Suprapubic skin (tissue), 3 donors: ENCODE data around the gene IFITM10.

Source experiments
- POLR2AphosphoS5 ChIP-seq, 3 donors: sonication (generic); formaldehyde crosslinking; IDR thresholded peaks; one replicate each; pipeline ENCODE4 v1.6.1; 2017; ENCODE audit warnings: antibody characterized with exemption in 3 of 3
- TF ChIP-seq, protein P1 (sequence below), 2 donors: fragments of 200-600 bp in 1 of 2; fragments of 450-650 bp in 1 of 2; sonication (generic) in 1 of 2; IDR thresholded peaks; one replicate each; pipeline ENCODE4 v1.5.1; 2016 to 2019; ENCODE audit warnings: antibody characterized with exemption in 2 of 2, mild to moderate bottlenecking in 1 of 2, moderate library complexity in 1 of 2

DNA sequence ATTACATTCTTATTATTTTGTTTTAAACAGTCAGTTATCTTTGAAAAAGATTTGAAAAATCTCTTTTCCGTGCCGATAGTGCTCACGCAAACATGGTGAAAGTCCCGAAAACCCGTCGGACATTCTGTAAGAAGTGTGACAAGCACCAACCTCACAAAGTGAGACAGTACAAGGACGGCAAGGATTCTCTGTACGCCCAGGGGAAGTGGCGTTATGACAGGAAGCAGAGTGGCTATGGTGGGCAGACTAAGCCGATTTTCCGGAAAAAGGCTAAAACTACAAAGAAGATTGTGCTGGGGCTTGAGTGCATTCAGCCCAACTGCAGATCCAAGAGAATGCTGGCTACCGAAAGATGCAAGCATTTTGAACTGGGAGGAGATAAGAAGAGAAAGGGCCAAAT lies 42.1 kb upstream of the IFITM10 start:
- TF ChIP-seq, protein P1, sequence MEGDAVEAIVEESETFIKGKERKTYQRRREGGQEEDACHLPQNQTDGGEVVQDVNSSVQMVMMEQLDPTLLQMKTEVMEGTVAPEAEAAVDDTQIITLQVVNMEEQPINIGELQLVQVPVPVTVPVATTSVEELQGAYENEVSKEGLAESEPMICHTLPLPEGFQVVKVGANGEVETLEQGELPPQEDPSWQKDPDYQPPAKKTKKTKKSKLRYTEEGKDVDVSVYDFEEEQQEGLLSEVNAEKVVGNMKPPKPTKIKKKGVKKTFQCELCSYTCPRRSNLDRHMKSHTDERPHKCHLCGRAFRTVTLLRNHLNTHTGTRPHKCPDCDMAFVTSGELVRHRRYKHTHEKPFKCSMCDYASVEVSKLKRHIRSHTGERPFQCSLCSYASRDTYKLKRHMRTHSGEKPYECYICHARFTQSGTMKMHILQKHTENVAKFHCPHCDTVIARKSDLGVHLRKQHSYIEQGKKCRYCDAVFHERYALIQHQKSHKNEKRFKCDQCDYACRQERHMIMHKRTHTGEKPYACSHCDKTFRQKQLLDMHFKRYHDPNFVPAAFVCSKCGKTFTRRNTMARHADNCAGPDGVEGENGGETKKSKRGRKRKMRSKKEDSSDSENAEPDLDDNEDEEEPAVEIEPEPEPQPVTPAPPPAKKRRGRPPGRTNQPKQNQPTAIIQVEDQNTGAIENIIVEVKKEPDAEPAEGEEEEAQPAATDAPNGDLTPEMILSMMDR (IDR thresholded peaks at IDR 0.05), result no peak
- no peak for TF ChIP-seq POLR2AphosphoS5 (IDR thresholded peaks at IDR 0.05)
